GM19467 (cell line): ENCODE results near the gene ABCC8.

Source experiments
- ATAC-seq: cut with Tn5 transposase; IDR thresholded peaks from one replicate; pipeline ENCODE4 v1.9.1; 2021; ENCODE audit warnings: mild to moderate bottlenecking, moderate library complexity; ENCODE audit not compliant: unreplicated experiment

ABCC8 gene

DNA sequence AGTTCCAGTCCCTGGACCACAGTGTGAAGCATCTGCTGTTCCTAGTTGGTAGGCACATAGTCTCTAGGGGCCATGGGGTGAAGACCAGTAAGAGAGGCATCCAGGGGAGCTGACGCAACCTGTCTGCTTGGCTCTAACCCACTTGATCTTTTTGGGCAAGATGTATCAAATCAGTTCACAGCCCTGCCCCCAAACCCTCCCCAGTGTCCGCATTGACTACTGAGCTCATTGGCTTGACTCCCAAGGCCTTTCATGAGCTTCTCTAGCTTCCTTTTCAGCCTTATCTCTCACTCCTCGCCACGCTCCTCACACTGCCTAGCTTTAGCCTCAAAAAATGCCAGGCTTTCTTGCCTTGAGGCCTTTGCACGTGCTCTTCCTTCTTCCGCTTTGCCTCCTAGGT is 29.7 kb upstream of the ABCC8 start:
- no peak for ATAC-seq

DNA sequence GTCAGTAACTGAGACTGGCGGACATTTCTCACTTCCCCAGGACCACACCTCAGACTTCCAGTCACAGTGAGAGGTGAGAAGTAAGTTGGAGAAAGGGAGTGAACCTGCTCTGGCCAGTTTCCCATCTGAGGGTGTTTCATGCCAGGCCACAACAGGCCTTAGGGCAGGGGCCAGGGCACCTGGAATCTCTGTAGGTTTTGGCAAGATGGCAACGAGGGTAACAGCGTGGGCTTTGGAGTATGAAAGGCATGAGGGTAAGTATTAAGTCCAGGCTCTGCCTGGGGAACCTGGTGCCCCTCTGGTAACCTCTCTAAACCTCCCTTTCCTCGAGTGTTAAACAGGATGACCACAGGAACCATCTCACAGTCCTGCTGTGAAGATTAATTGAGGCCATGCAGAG is 28.5 kb upstream of the ABCC8 start:
- ATAC-seq = no peak

GRCh38 chr11:17504330-17505107 is 27.9 kb upstream of the ABCC8 start:
- peak; percentile 67 for ATAC-seq

DNA sequence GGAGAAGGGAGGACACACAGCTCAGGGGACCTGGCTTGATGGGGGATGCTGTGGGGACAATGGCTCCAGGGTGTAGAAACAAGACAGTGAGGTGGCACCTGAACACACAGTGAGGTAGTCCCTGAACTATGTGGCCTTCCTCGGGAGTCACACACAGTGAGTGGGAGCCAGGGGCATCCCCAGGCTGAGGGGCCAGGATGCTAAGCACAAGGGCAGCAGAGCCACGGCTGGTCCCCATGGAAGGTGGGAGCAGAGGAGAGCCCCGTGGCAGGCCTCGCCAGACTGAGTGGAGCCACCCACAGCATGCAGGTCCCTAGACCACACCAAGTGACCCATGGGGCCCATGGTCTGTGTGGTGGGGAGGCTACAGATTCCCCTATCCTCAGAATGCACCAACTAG is 26.0 kb upstream of the ABCC8 start:
- no peak for ATAC-seq

GRCh38 chr11:17500673-17501072 is 24.0 kb upstream of the ABCC8 start:
- ATAC-seq = no peak

DNA sequence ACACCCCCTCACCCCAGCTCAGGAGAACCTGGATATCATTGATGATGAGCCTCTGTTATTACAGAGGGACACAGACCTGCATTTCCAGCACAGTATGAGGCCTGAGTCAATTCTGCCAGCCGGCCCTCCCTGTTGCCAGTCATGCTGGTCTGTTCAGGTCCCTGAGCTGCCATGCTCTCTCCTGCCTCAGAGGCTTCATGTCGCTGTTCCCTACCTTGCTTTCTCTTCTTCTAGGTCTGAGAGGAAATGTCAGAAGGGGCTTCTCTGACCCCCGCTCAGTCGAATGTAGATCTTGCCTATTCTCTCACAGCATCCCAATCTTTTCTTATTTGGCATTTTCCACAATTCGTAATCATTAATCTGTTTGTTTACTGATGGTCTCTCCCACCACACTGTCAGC is 21.8 kb upstream of the ABCC8 start:
- no peak for ATAC-seq

- ATAC-seq = no peak
Observed at GRCh38 chr11:17498058-17498457, 21.4 kb upstream of the ABCC8 start.

- no peak for ATAC-seq
Observed at GRCh38 chr11:17496406-17496805, 19.8 kb upstream of the ABCC8 start.

DNA sequence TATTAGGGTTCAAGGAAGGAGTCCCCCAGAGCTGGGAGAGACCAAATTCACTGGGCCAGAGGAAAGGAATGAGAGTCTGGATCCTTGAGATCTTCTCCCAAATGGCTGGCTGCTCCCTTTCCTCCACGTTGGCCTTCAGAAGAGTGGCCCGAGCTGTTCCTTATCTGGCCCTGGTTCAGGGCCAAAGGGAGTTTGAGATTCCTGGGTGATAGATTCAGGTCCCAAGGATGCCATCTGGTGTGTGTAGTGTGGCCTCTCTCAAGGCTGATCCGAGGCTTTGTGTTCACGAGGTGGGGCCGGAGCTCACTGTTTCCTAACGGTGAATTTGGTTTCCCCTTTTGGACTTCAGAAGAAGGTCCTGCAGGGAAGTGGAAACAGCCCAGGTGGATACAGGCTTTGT is 17.4 kb upstream of the ABCC8 start:
- ATAC-seq = no peak

DNA sequence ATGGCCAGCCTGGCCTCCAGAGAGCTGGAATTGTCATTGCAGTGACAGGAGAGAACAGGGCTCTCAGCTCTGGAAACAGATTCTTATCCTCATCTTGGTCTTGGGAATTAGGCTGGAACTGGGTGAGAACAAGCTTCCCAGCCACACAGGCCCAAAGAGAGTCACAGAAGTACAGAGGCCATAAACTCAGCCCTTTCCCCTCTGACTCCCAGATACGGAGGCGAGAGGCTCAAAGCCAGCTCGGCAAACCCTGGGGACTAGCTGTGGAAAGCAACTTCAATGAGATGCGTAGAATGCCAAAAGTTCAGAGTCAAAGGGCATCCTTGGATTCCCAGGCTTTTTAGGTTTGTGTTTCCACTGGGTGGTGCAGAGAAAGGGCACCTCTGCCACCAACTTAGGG is 14.3 kb upstream of the ABCC8 start:
- ATAC-seq = no peak

GRCh38 chr11:17490232-17490631 is 13.6 kb upstream of the ABCC8 start:
- no peak for ATAC-seq

- ATAC-seq = no peak
Observed at GRCh38 chr11:17489751-17490150, 13.1 kb upstream of the ABCC8 start.

- ATAC-seq = no peak
Observed at GRCh38 chr11:17488563-17488962, 11.9 kb upstream of the ABCC8 start.

- no peak for ATAC-seq
Observed at GRCh38 chr11:17486646-17487045, 10.0 kb upstream of the ABCC8 start.

DNA sequence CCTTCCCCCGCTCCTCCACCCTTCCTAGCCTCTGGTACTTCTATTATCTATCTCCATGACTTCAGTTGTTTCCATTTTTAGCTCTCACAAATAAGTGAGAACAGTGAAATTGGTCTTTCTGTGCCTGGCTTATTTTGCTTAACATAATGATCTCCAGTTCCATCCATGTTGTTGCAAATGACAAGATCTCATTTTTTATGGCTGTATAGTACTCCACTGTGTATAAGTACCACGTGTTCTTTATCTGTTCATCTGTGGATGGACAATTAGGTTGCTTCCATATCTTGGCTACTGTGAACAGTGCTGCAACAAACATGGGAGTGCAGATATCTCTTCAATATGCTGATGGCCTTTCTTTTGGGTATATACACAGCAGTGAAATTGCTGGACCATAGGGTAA is 6.9 kb upstream of the ABCC8 start:
- no peak for ATAC-seq

DNA sequence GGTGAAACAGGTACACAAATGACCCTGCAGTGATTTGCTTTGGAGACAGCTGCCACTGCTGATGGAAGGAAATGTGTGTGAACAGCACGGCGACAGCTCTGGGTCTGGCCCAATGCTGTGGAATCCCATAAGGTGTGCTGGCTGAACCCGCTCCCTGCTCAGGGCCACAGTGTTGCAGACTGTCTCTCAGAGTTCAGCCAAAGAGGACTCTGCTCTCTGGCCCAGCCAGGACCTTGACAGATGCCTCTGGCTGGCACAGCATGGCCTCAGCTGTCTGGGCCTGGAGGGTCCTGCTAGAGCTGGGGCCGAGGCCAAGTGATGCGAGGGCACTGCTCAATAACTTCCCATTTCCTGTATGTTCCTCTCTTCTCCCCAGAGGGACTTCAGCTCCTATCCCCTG is 5.3 kb upstream of the ABCC8 start:
- no peak for ATAC-seq

DNA sequence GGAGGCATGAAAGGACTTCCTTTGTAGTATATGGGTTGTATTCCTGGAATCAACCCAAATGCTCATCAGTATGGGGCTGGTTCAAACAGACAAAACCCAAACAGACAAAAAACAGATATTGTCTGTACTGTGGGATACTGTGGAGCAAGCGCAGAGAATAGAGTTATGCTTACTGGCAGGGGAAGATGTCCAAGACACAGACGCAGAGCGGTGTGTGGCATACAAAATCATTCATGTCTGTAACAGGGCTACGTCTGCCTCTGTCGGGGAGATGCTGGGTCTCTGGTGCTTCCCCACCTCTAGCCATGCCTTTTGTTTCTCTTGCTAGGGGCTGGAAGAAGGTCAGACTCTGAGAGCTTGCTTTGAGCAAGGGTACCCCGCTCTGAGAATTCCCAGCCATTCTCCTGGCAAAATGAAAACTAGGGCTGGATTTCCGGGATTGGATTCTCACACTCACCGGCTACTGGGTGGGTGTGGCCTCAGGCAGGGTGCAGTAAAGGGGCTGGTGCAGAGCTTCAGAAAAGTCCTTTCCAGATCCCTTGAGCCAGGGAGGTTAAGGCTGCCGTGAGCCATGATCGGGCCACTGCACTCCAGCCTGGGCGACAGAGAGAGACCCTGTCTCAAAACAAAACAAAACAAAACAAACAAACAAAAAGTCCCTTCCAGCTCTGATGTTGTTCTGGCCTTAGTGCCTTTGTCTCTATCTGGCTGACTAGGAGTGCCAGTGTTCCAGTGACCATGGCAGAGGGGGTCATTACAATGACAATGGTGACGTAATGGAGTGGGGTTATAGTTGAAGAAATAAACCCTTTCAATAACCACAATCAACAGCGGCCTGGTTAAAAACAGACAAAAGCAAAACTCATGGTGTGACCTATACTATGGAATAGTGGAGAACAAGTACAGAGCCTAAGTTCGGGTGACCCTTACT is 2.9 kb upstream of the ABCC8 start:
- no peak for ATAC-seq

- no peak for ATAC-seq
Observed at GRCh38 chr11:17478070-17478469, 1.4 kb upstream of the ABCC8 start.

GRCh38 chr11:17477361-17477760 is 716 bp upstream of the ABCC8 start:
- ATAC-seq = no peak

DNA sequence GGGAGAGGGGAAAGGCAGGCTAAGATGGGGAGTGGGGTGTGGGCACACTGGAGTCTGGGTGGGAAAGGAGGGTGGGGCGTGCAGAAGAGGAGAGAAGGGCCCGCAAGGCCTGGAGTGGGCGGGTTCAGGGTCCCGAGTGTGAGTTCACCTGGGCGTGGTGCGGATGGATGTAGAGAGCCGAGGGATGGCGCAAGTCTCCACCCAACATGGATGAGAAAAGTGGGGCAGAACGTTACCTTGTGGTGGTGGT is 364 bp upstream of the ABCC8 start:
- no peak for ATAC-seq

- no peak for ATAC-seq
Observed at GRCh38 chr11:17475666-17476316, 854 bp downstream of the ABCC8 start.
